ENCODE data around the gene MYO1C. TPM values are rescaled to one million over a fixed set of nuclear protein-coding genes. Genes with fewer than 3 reads are reported as not detected.

MYO1C gene
- total RNA-seq, 1 experiment from 2014 or later: 227 TPM

GRCh38 chr17:1455797-1456599, 36.5 kb downstream of the MYO1C start, which contains the start of gene CRK (continued):
- TF ChIP-seq REST (IDR thresholded peaks at IDR 0.05; ENCODE audit: low read depth): no peak
- TF ChIP-seq FOSL1 (IDR thresholded peaks at IDR 0.05; ENCODE audit: low read depth): no peak

DNA sequence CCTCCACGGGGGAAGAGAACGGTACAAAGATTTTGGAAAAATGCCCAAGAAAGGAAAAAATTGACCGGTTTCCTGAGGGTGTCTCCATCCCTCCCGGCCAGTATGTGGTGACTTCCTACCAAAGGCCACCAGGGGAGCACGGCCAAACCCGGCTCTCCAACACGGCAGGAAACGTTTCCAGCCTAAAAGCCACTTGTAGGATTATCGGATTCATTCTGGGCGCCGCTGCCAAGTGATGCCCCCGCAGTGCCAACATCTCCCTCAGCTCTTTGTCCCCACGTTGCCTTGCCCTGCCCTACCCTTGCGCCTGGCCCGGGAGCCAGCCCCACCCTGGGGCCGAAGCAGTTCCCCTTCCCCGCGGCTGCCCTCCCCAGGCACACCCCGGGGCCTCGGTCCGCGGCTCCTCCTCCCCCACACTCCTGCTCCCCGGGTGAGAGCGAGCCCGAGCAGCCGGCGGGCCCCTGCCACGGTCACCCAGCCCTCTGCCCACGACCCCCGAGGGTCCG, 37.1 kb downstream of the MYO1C start:
- peaks cover 11% of the 10 kb centered on the region; the same call in 1 of the 2 replicates for H4K20me1 ChIP-seq (ENCODE audit: insufficient read depth)
- peak overlapping the region; percentile 99 for H3K9ac ChIP-seq (ENCODE audit: low read length)
- BruUV-seq (replicated peaks): no TSS peak
- ChIA-PET RAD21 (ENCODE audit: low non-redundant PET in 1 of 2, low total read pairs in 2 of 2, uncharacterized antibody in 2 of 2, unreplicated experiment in 2 of 2) (no interaction called here), POLR2A (no interaction called here), CTCF (no interaction called here)
- no peak overlapping the region for H2AFZ ChIP-seq (ENCODE audit: low read depth, low read length, poor library complexity, severe bottlenecking)
- H3K4me1 ChIP-seq (ENCODE audit: control insufficient read depth in 1 of 2, insufficient read depth in 2 of 2, low read length in 2 of 2): peaks cover 19 to 30% of the 10 kb centered on the region in 2 experiments
- TF ChIP-seq CTCF (IDR thresholded peaks at IDR 0.05 in 2 of 3, conservative IDR thresholded peaks at IDR 0.05 in 1 of 3; ENCODE audit: borderline replicate concordance in 1 of 3, insufficient read depth in 1 of 3, low read depth in 2 of 3, low read length in 2 of 3) (peak in 2 of 3 experiments; percentile 55 to 66; a peak in 4 of 6 replicates), FOSL1 (IDR thresholded peaks at IDR 0.05; ENCODE audit: low read depth) (no peak)
- H3K9me2 ChIP-seq (ENCODE audit: insufficient read depth): no peaks in the 10 kb centered on the region
- H3K9me3 ChIP-seq (ENCODE audit: control insufficient read depth in 1 of 2, insufficient read depth in 1 of 2, low read depth in 1 of 2, low read length in 2 of 2): no peaks in the 10 kb centered on the region
- intact Hi-C loops (cut with micrococcal nuclease): loop anchor here (2.0 kb wide), 1 partner anchor 91 kb away; no protein-coding TSS in a partner anchor
- H3K4me3 ChIP-seq (replicated peaks in 1 of 2; ENCODE audit: low read depth in 1 of 2, low read length in 2 of 2): peak overlapping the region; percentile 85 to 92
- peak overlapping the region; percentile 96 for H3K27ac ChIP-seq (ENCODE audit: low read depth, low read length)
- no peaks in the 10 kb centered on the region for H3K27me3 ChIP-seq (ENCODE audit: insufficient read depth, low read length)
- H3K36me3 ChIP-seq (ENCODE audit: control insufficient read depth in 1 of 2, insufficient read depth in 2 of 2, low read length in 2 of 2): peaks cover 7 to 24% of the 10 kb centered on the region in 2 experiments; a peak in 2 of 4 replicates
- DNase-seq (ENCODE audit: low read depth, low spot score) (no peak), ATAC-seq (peak; percentile 51)
- peaks cover 56% of the 10 kb centered on the region for H3K79me2 ChIP-seq (ENCODE audit: insufficient read depth, low read length)
- H3K4me2 ChIP-seq (ENCODE audit: low read length): peak overlapping the region; percentile 75

All from HCT116 (cell line).